ENCODE results near the gene SLC10A1.

DNA sequence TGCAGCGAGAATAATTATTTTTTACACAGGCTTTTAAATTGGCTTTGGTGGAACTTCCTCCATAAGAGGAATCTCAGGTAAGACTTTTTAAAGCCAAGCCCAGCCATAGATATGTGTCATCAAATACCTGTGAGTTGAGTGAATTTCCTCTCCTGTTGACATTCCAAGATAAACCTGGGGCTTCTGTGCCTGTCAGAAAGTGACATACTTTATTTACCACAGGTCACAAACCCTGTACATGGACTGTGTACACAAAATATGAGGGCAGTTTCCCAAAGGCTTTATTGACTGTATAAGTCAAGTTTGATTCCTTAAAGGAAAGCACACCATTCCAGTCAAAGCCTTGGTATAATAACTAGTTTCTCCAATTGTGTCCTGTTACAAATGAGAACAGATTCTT lies 56.0 kb downstream of the SLC10A1 start:
- TF ChIP-seq EZH2 (IDR thresholded peaks at IDR 0.05; ENCODE audit: low read depth, unreplicated experiment) (no peak), STAT1 (IDR thresholded peaks at IDR 0.05; ENCODE audit: unreplicated experiment) (no peak), EZH2phosphoT487 (IDR thresholded peaks at IDR 0.05; ENCODE audit: unreplicated experiment) (no peak), POLR2AphosphoS5 (IDR thresholded peaks at IDR 0.05; ENCODE audit: low read depth) (no peak), JUNB (IDR thresholded peaks at IDR 0.05; ENCODE audit: unreplicated experiment) (no peak), ZNF331 (CRISPR knock-in tag; IDR thresholded peaks at IDR 0.05; ENCODE audit: low read depth) (no peak), NANOG (IDR thresholded peaks at IDR 0.05; ENCODE audit: borderline replicate concordance) (no peak), CREB1 (CRISPR knock-in tag; IDR thresholded peaks at IDR 0.05; ENCODE audit: low read depth) (no peak)
- TF ChIP-seq, protein P1, sequence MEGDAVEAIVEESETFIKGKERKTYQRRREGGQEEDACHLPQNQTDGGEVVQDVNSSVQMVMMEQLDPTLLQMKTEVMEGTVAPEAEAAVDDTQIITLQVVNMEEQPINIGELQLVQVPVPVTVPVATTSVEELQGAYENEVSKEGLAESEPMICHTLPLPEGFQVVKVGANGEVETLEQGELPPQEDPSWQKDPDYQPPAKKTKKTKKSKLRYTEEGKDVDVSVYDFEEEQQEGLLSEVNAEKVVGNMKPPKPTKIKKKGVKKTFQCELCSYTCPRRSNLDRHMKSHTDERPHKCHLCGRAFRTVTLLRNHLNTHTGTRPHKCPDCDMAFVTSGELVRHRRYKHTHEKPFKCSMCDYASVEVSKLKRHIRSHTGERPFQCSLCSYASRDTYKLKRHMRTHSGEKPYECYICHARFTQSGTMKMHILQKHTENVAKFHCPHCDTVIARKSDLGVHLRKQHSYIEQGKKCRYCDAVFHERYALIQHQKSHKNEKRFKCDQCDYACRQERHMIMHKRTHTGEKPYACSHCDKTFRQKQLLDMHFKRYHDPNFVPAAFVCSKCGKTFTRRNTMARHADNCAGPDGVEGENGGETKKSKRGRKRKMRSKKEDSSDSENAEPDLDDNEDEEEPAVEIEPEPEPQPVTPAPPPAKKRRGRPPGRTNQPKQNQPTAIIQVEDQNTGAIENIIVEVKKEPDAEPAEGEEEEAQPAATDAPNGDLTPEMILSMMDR (conservative IDR thresholded peaks at IDR 0.05; ENCODE audit: low read depth in 2 of 2), result no peak
- TF ChIP-seq, protein P2, sequence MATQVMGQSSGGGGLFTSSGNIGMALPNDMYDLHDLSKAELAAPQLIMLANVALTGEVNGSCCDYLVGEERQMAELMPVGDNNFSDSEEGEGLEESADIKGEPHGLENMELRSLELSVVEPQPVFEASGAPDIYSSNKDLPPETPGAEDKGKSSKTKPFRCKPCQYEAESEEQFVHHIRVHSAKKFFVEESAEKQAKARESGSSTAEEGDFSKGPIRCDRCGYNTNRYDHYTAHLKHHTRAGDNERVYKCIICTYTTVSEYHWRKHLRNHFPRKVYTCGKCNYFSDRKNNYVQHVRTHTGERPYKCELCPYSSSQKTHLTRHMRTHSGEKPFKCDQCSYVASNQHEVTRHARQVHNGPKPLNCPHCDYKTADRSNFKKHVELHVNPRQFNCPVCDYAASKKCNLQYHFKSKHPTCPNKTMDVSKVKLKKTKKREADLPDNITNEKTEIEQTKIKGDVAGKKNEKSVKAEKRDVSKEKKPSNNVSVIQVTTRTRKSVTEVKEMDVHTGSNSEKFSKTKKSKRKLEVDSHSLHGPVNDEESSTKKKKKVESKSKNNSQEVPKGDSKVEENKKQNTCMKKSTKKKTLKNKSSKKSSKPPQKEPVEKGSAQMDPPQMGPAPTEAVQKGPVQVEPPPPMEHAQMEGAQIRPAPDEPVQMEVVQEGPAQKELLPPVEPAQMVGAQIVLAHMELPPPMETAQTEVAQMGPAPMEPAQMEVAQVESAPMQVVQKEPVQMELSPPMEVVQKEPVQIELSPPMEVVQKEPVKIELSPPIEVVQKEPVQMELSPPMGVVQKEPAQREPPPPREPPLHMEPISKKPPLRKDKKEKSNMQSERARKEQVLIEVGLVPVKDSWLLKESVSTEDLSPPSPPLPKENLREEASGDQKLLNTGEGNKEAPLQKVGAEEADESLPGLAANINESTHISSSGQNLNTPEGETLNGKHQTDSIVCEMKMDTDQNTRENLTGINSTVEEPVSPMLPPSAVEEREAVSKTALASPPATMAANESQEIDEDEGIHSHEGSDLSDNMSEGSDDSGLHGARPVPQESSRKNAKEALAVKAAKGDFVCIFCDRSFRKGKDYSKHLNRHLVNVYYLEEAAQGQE (IDR thresholded peaks at IDR 0.05; ENCODE audit: unreplicated experiment), result no peak

Measured in GM23338 (cell line).